Measurements from ENCODE around the gene ARAP1.

DNA sequence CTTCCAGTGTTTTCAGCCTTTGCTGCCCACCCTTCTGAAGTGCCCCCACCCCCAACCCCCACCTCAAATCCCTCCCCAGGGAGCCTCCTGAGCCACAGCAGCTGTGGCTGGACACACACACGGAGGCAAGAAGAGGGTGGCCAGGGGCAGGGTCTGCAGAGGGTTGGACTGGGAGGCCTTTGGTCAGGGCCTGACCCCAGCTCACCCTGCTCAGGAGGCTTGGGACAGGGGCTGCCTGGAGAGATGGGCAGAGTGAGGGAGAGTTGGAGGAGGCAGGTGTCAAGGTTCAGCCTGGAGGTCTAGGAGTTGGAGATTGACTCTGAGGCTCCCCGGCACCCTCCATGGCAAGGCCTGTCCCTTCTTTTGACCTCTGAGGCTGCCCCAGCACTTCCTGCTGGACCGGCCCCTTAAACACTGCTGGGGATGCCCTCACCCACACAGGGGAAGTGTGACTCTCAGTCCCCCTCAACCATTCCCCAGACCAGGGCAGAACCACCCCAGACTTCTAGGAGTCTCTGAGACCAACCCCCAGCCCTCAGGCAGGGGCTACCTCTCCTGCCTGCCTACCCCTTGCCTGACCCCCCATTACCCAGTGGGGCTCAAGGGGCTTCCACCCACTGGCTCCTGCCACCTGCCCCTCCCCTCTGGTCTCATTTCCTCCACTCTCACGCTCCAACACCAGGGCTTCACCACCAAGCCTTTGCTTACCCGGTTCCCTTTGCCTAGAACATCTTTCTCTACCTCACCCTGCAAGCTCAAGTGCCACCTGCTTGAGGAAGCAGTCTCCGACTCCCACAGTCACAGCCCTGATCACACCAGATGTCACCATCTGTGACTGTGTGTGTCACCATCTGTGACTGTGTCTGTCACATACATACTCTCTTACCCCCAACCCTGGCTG lies 8.6 kb downstream of the ARAP1 start:
- TF ChIP-seq GATA2 (IDR thresholded peaks at IDR 0.05; ENCODE audit: low read depth, low read length) (no peak), GATA3 (IDR thresholded peaks at IDR 0.05; ENCODE audit: low read depth, low read length) (no peak)

Data from SH-SY5Y (cell line).